GM19043 (cell line): Measurements from ENCODE around the gene KSR2.

Source experiments
- ATAC-seq: cut with Tn5 transposase; IDR thresholded peaks from one replicate; pipeline ENCODE4 v1.9.1; 2021; ENCODE audit warnings: low read depth; ENCODE audit not compliant: unreplicated experiment

The KSR2 gene

DNA sequence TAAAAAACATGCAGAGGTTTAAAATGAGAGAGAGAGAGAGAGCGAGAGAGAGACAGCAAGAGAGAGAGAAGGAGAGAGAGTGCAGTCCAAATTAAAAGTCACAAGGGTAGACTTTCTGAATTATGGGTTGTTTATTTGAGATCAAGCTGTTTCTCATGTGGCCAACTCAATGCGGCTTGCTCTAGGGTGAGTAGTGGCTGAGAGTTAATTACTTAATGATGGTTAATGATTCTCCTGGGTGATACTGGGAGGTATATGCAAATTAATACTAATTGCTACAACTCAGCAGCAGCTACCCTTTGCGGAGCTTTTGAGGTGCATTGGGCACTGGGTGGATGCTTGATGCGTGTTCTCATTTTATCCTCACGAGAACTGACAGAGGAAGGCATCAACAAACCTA lies 485.3 kb downstream of the KSR2 start:
- no peak for ATAC-seq

- ATAC-seq: no peak
Measured at GRCh38 chr12:117481470-117481869, 487.3 kb downstream of the KSR2 start.

GRCh38 chr12:117476341-117476740 lies 492.4 kb downstream of the KSR2 start:
- no peak for ATAC-seq

- ATAC-seq: no peak
Measured at GRCh38 chr12:117473856-117474255, 494.9 kb downstream of the KSR2 start.

- no peak for ATAC-seq
Measured at GRCh38 chr12:117472983-117473382, 495.8 kb downstream of the KSR2 start.

DNA sequence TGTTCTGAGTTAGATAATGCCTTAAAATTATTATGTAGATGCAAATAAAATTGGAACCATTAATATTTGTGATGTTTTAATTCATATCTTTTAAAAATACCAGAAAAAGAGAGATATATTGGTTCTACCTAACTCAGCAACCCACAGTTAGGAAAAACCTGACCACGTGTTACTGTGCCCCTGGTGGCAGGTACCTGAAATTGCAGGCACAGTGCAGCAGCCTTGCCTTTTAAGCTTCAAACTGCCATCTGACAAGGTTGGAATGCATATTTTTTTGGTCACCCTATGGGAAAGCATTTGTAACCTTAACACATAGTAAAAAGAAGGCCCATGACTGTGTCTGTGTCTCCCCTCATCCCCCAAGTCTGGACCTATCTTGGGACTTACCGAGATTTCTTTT lies 498.0 kb downstream of the KSR2 start:
- ATAC-seq: no peak

DNA sequence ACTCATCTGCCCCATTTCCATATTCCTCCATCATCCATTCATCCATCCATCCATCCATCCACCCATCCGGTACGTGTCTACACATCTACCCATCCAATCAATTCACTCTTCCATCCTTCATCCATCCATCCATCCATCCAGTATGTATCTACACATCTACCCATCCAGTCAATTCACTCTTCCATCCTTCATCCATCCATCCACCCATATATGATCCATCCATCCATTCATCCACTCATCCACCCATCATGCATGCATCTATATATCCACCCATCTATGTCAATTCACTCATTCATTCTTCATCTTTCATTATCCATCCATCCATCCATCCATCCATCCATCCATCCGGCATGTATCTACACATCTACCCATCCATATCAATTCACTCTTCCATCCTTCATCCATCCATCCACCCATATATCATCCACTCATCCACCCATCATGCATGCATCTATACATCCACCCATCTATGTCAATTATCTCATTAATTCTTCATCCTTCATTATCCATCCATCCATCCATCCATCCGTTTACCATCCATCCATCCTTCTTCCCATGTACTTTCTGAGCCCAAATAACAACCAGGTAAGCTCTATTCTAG lies 498.8 kb downstream of the KSR2 start:
- no peak for ATAC-seq

- ATAC-seq: no peak
Measured at GRCh38 chr12:117468016-117468415, 500.8 kb downstream of the KSR2 start.

DNA sequence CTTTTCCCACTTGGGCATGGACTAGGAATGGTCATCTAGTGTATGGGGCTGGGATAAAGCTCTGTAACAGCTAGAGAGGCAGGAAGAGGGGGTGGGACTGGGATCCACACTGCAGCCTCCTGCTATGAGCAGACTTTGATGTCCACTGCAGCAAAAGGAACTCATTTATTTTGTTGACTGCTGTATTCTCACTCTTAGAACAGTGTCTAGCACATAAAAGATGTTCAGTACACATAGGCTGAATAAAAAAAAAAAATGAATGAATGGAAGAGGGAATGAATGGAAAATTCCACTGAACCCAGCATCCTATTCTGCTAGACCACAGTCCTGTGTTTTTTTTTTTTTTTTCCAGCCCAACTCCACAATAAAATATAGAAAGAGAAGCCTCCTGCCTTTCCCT lies 501.2 kb downstream of the KSR2 start:
- no peak for ATAC-seq

DNA sequence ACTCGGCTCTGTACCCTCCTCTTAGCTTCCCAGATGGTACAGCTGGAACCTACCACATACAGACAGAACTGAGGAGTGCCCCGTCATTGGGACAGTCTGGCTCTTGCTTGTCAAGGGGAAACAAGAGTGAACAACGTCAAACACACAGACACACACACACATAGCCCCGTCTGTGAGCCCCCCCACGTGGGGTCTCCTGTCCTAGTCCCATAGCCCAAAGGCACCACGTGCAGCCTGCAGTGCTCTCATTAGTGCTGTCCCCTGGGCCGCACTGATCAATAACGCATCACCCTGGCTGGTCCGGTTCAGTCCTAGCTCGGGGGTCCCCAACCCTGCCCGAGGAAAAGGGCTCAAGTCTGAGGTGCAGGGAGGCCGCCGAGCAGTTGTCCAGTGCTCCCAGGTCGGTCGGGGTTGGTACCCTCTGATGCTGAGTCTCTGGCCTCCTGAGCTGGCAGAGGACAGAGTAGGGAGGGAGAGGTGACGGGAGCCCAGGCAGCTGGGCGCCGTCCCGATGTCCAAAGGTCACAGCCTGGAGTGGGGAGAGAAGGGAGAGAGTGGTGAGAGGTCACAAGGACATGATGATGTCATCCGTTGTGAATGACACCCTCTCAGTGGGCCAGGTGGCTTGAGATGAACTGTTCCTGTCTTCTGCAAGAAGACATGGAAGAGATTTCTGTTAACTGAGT lies 502.0 kb downstream of the KSR2 start:
- no peak for ATAC-seq

- ATAC-seq: no peak
Measured at GRCh38 chr12:117461732-117462131, 507.1 kb downstream of the KSR2 start.

- ATAC-seq: no peak
Measured at GRCh38 chr12:117459229-117459628, 509.6 kb downstream of the KSR2 start.

DNA sequence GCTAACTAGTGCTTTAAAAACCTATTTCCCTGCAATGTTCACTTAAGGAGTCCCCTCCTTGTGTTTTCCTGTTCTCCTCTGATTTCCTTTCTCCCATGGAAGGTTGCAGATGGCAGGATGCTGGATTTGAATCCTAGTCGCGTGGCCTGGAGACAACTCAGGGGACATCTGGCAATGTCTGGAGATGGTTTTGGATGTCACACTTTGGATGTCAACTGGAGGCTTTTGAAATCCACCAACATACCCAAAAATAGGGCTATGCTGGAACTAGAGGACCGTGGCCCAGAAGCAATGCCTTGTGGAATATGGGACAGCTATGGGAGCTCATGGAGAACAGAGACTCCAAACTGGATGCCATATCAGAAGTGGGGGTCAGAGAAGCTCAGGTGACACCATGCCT lies 511.6 kb downstream of the KSR2 start:
- ATAC-seq: no peak

DNA sequence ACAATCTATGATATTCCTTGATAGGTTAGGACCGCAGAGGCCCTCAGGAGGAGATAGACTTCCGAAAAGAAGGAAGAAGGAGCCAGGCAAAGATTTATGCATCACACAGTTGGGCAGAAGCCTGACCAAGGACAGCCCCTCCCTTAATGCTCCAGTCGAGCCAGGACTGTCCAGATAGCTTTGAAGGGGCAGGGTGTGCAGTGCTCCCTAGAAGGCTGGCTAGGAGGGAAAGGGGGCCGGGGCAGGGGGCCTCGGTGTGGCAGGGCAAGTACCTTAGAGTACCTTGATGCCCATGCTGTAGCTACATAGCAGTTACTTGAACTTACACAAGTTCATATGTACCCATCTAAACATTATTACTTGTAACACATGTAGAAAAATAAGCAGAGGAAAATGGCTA lies 512.7 kb downstream of the KSR2 start:
- ATAC-seq: no peak

DNA sequence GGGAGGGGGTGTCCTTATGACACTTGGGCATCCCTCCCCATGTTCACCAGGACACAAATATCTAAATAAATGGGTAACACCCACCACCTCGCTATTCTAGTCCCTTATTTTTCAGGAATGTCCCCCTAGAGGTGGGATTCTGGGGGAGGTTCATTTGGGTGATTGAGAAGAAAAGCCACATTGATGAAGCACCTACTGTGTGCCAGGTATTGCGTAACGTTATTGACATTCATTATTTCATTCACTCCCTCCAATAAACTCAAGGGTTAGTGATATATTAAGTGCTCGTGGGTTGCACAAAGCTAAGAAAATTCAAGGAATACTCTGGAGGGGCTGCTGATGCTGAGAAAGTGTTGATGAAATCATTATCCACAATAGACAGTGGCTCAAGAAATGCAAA lies 514.8 kb downstream of the KSR2 start:
- ATAC-seq: no peak

DNA sequence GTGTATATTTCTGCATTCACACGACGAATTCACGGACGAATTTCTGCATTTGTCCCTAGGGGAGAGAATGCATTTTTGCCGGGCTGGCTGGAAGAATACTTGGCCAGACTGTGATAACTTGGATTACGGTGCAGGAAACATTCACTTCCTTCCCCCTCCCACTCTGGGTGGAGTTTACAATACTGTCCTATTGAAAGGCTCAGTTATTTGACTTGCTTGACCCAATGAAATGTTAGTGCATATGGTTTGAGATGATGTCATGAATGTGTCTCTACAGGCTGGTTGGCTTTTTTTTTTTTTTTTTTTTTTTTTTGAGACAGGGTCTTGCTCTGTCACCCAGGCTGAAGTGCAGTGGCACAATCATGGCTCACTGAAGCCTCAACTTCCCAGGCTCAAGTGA lies 516.7 kb downstream of the KSR2 start:
- ATAC-seq: no peak

DNA sequence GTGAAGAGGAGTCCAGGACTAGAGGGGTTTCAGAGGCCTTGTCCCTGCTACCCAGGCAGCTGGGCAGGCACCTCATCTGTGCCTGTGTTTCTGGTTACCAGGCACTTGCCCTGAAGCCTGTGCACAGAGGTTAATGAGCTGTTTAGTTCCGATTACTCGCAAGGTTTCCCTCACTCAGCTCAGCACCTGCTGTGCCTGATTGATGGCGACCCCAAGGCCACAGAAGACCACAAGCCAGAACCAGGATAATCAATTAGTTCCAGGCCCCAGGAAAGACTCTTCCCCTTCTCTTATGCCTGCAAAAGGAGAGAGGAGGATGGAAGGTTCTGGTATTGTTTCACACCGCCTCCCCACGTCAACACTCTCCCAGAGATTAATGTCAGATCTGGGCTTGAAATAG lies 518.6 kb downstream of the KSR2 start:
- no peak for ATAC-seq

DNA sequence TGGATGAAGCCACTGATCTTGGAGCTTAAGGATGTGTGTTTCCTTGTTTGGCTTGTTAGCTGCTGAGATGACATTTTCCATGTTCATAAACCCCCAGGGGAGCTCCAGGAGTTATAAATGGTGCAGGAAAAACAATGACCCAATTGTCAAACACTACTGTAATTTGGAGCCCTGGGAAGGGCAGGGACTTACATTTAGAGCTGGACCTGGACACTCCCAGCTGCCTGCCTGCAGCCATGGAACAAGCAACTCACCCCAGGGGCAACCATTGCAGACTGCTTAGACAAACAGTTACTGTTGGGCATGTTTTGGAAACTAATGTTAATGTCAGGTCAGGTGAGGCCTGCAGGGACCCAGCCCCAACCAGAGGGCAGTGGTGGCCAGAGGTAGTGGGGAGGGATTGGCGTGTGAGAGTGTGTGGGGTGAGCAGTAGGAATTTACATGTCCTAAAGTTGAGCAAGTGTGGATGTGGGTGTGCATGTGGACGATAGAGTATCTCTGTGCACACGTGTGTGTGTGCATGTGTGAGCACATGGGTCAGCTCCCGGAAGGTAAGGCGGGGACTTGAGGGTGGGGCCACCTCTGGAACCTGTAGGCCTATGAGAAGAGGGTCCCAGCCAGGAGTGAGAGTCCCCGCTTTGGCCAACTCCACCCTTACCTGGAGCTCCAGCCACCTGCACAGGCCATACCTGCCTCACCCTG lies 521.0 kb downstream of the KSR2 start:
- ATAC-seq: no peak

DNA sequence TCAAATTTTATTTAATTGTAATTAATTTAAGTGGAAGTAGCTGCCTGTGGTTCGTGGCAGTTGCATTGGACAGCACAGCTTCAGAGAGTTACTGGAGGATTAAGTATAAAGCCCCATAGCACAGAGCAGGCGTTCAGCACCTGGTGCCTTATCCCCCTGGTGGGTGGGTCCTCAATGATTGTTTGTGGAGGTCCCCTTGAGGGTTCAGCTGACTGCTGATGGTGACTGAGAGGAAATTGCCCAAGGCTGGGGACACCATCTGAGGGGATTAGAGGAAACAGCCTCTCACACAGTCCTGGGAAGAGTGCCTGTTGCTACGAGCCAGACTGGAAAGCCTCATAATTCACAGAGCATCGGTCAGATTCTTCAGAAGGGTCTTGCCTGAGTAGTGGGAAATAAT lies 524.0 kb downstream of the KSR2 start:
- ATAC-seq: no peak

DNA sequence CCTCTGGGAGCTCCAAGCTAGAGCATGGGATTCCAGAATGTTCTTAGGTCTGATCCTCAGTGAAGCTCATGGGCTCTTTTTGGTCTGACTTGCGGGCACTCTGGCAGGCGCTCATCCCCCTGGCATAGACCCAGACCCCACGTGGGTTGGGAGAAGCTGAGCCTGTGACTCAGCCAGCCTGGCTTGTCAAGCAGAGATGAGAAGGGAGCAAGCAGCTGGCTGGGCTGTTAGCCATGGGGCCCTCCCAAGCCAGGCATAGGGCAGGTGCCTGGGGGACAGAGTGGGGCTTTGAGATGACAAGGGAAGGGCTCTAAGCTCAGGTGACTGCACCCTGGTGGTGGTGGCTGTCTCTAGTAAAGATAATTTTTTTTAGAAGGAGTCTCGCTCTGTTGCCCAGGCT lies 527.0 kb downstream of the KSR2 start:
- no peak for ATAC-seq

DNA sequence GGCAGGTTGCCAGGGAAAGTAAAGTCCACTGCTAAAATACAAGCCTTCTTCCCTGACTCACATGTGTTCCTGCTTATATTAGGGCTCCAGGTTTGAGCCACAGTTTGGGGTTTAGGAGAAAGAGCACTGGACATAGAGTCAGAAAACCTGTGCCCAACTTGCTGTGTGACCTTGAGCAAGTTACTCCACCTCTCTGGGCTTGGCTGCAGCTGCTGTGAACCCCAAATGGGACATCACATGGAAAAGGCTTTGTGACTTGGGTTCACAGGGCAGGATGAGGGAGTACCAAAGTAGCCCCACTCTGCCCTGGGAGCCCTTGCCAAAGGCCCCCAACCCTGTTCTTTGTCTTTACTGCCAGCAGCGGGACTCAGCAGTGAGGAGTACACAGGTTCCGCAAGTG lies 528.4 kb downstream of the KSR2 start:
- no peak for ATAC-seq

DNA sequence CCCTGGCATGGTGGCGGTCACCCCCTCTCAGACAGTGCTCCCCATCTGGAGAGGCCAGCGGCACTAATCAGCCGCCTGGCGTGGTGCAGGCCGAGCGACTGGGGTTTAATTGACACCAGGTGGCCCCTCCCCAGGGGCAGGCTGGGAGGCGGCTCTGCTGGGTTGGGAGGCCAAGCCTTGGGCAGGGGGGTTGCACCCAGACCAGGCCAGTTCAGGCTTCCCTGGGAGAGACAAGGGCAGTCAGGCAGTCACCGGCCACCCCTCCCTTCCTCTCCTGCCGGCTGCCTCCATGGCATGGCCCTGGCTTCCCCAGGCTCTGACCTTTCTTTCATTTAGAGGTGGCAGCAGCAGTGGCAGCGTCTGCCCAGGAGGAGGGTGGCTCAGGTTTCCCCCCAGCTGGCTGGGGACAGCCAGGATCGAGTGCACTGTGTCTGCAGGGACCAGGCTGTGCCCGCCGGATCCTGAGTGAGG lies 529.2 kb downstream of the KSR2 start:
- no peak for ATAC-seq
